Neural progenitor cell (in vitro differentiated cells): Measurements from ENCODE around the gene DDX52.

Experiments
- EZH2 ChIP-seq: fragments of 200-600 bp; sonication (generic); IDR thresholded peaks from 2 replicates; pipeline ENCODE4 v1.6.1; 2017; ENCODE audit warnings: antibody characterized with exemption, mild to moderate bottlenecking, moderate library complexity
- TF ChIP-seq, protein P1 (sequence below): fragments of 200-600 bp; sonication (generic); IDR thresholded peaks from 2 replicates; pipeline ENCODE4 v1.5.1; 2017; ENCODE audit warnings: antibody characterized with exemption, mild to moderate bottlenecking

DNA sequence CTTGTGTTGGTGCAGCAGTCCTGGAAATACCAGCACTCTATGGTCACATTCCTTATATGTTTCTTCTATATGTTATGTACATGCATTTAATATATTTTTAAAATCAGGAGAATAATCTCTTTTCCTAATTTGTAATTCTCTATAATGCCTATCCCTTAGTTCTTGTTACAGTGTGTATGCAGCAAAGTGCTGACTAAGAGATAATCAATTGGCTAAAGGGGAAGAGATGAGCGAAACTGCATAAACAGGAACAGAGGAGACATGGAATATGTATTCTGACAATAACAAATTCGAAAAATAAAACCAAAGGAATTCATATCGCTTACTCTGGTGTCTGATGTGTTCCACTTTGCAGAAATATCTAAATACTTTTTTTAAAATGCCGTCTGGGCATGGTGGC lies 75.7 kb downstream of the DDX52 start:
- TF ChIP-seq, protein P1, sequence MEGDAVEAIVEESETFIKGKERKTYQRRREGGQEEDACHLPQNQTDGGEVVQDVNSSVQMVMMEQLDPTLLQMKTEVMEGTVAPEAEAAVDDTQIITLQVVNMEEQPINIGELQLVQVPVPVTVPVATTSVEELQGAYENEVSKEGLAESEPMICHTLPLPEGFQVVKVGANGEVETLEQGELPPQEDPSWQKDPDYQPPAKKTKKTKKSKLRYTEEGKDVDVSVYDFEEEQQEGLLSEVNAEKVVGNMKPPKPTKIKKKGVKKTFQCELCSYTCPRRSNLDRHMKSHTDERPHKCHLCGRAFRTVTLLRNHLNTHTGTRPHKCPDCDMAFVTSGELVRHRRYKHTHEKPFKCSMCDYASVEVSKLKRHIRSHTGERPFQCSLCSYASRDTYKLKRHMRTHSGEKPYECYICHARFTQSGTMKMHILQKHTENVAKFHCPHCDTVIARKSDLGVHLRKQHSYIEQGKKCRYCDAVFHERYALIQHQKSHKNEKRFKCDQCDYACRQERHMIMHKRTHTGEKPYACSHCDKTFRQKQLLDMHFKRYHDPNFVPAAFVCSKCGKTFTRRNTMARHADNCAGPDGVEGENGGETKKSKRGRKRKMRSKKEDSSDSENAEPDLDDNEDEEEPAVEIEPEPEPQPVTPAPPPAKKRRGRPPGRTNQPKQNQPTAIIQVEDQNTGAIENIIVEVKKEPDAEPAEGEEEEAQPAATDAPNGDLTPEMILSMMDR, result no peak
- TF ChIP-seq EZH2, result no peak
